Measurements from ENCODE around the gene CST3. TPM values are rescaled to one million over a fixed set of nuclear protein-coding genes. Genes with fewer than 3 reads are reported as not detected.

Gene CST3
- total and polyA plus RNA-seq, 10 of the 15 experiments (the other 5 are each of a cell fraction or from before 2014, with no cell fraction given): 11.8 to 127 (median 57.8) TPM

DNA sequence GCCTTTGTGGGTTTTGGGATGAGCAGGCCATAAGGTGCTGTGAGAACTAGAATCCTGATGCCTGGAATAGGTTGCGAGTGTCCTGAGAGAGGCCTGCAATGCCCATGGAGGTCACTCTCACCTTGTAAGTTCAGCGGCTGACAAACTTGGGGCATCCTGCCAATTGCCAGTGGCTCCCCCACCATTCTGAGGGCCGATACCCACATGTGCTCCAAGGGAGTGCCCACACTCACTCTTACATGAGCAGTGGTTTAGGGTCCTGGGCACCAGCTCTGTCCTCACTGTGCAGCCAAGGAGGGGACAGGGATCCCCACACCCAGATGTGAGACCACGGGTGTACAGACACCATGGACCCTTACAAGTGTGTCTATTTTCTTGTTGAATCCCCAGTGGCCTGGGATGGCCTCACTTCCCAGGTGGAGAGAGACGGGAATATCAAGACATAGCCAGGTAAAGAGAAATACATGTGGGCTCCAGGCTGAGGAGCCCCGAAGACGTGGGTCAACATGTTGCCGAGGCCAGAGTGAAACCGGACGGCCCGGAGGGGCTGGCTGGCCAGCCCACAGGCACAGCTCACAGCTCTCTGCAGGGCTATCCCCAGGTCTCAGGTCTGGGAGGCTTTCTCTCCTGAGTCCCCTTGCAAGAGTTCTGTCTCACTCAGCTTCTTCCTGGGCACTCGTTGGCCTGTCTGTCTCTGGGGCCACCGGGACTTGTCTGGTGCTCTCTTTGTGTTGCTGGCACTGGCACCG lies 30.1 kb downstream of the CST3 start (continued):
- TF ChIP-seq, protein P1, sequence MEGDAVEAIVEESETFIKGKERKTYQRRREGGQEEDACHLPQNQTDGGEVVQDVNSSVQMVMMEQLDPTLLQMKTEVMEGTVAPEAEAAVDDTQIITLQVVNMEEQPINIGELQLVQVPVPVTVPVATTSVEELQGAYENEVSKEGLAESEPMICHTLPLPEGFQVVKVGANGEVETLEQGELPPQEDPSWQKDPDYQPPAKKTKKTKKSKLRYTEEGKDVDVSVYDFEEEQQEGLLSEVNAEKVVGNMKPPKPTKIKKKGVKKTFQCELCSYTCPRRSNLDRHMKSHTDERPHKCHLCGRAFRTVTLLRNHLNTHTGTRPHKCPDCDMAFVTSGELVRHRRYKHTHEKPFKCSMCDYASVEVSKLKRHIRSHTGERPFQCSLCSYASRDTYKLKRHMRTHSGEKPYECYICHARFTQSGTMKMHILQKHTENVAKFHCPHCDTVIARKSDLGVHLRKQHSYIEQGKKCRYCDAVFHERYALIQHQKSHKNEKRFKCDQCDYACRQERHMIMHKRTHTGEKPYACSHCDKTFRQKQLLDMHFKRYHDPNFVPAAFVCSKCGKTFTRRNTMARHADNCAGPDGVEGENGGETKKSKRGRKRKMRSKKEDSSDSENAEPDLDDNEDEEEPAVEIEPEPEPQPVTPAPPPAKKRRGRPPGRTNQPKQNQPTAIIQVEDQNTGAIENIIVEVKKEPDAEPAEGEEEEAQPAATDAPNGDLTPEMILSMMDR (IDR thresholded peaks at IDR 0.05 in 2 of 3, conservative IDR thresholded peaks at IDR 0.05 in 1 of 3; ENCODE audit: control insufficient read depth in 2 of 3, extremely low read depth in 1 of 3, insufficient read depth in 1 of 3, low read depth in 3 of 3, low read length in 3 of 3): no peak
- TF ChIP-seq HDGF (IDR thresholded peaks at IDR 0.05) (no peak), MYC (IDR thresholded peaks at IDR 0.05; ENCODE audit: insufficient read depth, insufficient read length, insufficient replicate concordance, low read length, severe bottlenecking) (no peak), JUND (IDR thresholded peaks at IDR 0.05; ENCODE audit: low read depth, low read length) (no peak), NFIC (IDR thresholded peaks at IDR 0.05; ENCODE audit: low read depth, low read length) (no peak), GATAD2B (conservative IDR thresholded peaks at IDR 0.05; ENCODE audit: low read depth) (no peak), SP1 (IDR thresholded peaks at IDR 0.05; ENCODE audit: low read depth, low read length) (no peak), POU2F2 (IDR thresholded peaks at IDR 0.05; ENCODE audit: borderline replicate concordance, low read depth, low read length) (no peak), CBFB (IDR thresholded peaks at IDR 0.05; ENCODE audit: low read depth) (no peak), ATF7 (IDR thresholded peaks at IDR 0.05; ENCODE audit: low read depth) (no peak), CEBPB (IDR thresholded peaks at IDR 0.05; ENCODE audit: borderline replicate concordance in 1 of 2, low read depth in 2 of 2, low read length in 2 of 2) (no peak), PAX5 (IDR thresholded peaks at IDR 0.05; ENCODE audit: borderline replicate concordance, low read depth, low read length) (no peak), HDAC6 (IDR thresholded peaks at IDR 0.05; ENCODE audit: unreplicated experiment) (no peak)
- TF ChIP-seq, protein P2, sequence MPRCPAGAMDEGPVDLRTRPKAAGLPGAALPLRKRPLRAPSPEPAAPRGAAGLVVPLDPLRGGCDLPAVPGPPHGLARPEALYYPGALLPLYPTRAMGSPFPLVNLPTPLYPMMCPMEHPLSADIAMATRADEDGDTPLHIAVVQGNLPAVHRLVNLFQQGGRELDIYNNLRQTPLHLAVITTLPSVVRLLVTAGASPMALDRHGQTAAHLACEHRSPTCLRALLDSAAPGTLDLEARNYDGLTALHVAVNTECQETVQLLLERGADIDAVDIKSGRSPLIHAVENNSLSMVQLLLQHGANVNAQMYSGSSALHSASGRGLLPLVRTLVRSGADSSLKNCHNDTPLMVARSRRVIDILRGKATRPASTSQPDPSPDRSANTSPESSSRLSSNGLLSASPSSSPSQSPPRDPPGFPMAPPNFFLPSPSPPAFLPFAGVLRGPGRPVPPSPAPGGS (IDR thresholded peaks at IDR 0.05; ENCODE audit: borderline replicate concordance, insufficient read depth, low read depth, low read length, poor library complexity, severe bottlenecking): no peak

All from GM12878 (cell line).